ENCODE measurements around the gene DHRS4L2.
"Not testable (repeated sequence)": the region's sequence is repeated elsewhere in the genome, so short reads cannot be mapped to it uniquely, and the experiment has no call there.

Gene DHRS4L2

GRCh38 chr14:23988607-23989363, at the start of gene DHRS4L2:
Gene DHRS4L2, plus strand, starts transcription at chr14:23988929. Its CDS starts 19 bp downstream, at chr14:23988948.
- DNase-seq (ENCODE audit: low spot score): peak; percentile 52

DNA sequence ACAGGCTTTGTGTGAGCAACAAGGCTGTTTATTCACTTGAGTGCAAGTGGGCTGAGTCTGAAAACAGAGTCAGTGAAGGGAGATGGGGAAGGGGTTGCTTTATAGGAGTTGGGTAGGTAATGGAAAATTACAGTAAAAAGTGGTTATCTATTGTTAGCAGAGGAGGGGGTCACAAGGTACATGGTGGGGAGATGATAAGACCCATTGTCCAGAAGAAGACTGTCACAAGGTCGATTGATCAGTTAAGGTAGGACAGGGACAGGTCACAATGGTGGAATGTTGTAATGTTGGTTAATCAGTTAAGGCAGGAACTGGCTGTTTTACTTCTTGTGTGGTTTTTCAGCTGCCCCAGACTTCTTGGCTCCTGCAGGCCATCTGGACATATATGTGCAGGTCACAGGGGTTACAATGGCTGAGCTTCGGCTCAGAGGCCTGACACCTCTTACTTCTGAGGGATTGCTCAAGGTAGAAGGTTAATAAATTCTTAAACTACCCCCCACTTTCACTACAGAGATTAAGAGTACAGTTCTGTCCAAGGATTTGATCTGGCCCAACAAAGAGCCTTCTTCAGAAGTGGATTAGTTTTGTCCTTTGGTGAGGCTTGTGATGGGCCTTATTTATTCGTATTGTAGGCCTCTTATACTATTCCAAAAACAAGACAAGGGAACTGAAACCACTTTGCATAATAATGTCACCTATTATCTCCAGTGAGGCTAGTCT, 49.0 kb upstream of the DHRS4L2 start:
- DNase-seq (ENCODE audit: low spot score): no peak

DNA sequence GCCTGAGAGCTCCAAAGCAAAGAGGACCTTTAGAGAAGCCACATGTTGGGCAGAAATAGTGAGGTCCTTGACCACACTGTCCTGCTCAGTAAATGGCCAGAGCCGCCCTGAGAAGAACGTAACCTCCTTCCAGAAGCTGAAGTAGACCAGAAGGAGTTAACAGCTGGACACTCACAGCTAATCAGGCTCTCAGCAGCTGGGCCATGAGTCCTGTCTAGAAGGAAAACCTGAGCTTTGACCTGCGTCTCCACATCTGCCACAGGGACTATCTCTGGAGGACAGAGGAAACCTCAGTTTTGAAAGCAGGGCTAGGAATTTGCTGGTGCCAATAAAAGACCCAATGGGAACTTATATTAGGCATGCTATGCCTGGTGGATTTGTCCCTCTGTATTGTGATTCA, 47.5 kb upstream of the DHRS4L2 start:
- DNase-seq (ENCODE audit: low spot score): no peak

- DNase-seq (ENCODE audit: low spot score): no peak
These were observed 47.1 kb upstream of the DHRS4L2 start for GRCh38 chr14:23941669-23942068.

DNA sequence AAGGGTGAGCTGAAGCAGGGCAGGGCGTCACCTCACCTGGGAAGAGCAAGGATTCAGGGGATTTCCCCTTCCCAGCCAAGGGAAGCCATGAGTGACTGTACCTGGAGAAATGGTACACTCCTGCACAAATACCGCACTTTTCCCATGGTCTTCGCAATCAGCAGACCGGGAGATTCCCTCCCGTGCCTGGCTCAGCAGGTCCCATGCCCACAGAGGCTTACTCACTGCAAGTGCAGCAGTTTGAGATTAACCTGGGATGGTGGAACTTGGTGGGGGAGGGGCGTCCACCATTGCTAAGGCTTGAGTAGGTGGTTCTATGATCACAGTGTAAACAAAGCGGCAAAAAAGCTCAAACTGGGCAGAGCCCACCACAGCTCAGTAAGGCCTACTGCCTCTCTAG, 46.1 kb upstream of the DHRS4L2 start:
- no peak for DNase-seq (ENCODE audit: low spot score)

- DNase-seq (ENCODE audit: low spot score): not testable (repeated sequence)
These were observed 39.7 kb upstream of the DHRS4L2 start for GRCh38 chr14:23949069-23949468.

DNA sequence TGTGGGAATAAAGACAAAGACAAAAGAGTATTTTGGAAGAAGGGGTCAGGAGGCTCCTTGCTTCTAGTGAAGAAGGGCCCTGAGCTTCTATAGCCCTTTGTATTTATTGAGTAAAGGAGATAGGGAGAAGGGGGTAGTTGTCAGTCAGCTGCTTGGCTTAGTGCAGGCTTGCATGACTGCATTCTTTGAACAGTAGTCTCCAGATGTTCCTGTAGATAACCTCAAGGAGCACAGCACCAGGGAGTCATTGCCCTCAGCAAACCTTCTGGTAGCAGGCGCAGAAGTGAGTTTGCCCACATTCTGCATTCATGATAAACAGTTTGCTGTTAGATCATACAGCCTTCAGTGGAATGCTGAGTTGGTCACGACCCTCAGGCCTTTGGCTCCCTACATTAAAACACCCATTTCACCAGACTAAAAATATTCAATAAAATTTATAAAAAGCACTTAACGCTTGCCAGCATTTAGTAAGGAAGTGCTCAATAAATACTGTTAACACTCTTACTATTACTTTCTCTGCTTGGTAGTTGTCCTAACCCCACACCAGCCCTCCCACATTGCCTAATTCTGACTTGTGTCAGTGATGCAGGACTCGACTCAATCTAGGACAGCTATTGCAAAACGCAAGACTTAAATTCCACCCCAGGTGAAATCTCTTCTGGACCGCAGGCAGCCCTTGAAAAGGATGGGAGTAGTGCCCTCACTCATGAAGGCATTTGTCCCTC, 38.2 kb upstream of the DHRS4L2 start:
- DNase-seq (ENCODE audit: low spot score): no peak

DNA sequence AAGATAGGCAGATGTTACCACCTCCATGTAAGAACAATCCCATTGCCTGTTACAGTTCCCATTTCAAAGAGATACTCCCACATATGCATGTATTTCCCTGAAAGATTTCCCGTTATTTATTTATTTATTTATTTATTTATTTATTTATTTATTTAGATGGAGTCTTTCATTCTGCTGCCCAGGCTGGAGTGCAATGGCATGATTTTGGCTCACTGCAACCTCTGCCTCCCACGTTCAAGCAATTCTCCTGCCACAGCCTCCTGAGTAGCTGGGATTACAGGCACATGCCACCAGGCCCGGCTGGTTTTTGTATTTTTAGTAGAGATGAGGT, 37.6 kb upstream of the DHRS4L2 start:
- not testable (repeated sequence) for DNase-seq (ENCODE audit: low spot score)

DNA sequence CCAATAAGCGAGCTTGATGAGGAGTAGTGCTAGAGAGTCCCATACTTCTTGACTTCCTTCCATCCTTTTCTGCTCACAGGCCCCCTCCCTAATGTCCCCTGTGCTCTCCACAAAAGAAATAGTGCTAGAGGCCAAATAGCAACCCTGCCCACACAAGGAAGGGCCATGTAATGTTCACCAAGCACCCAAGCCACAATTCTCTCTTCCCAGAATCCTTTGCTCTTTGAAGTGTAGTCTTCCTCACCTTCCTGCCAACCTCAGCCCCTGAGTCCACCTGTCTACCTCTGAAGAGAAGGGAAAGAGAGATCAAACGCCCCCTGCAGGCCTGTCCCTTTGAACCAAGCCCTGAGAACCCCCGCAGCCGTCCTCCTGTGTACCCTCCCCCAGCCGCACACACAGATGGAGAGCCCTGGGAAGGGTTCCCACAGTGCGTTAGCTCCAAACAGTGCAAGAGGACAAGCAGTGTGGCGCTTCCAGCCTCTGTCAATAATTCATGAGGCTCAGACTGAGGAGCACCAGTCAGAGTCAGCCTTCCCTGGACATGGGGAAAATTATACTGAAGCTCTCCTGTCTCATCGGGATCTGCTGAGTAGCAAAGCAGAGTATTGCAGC, 37.0 kb upstream of the DHRS4L2 start:
- DNase-seq (ENCODE audit: low spot score): no peak

DNA sequence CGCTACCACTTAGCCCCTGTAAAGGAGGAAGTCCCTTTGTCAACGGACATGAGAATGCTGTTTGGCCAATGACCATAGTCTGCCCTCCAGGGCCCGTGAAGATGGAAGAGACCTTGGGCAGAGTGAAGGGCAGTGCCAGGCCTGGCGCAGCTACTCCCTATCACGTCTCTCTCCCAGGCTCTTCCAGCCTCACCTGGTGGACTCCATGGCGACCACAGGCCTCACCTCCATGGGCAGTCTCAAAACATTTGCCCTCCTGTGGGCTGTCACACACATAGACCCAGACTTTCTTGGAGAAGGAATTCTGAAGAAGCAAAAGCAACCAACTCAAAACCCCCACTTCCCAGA, 35.6 kb upstream of the DHRS4L2 start:
- not testable (repeated sequence) for DNase-seq (ENCODE audit: low spot score)

DNA sequence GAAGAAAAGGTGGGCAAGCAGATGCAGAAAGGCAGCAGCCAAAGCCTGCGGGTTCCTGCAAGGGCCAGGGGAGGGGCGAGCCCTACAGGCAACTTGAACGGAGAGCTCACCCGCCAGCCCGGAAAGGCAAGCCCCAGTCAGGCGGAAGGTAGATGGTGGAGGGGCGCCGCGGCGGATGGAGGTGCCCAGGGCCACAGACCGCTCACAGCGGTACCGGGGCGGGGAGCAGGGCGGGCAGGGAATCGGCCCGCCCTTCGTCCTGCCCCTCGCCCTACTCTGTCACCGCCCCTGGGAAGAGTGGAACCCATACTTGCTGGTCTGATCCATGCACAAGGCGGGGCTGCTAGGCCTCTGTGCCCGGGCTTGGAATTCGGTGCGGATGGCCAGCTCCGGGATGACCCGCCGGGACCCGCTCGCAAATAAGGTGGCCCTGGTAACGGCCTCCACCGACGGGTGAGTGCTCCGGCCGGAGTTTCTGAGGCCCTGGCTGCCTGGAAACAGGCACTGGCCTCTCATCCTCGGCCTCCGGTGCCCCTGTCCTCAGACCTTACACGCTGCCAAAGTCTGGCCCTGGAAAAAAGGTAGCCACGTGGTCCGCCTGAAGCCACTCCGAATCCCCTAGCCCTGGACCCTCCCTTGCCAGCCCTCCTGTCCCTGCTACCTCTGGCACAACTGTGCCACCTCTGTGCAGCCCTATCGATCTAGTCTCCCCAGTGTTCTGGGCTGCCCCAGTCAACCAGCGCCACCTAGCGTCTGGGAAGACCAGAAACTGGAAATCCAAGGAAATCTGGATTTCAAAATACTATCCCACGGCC, 35.1 kb upstream of the DHRS4L2 start, which contains the start of gene DHRS4:
Gene DHRS4, plus strand, starts transcription at position 307 of the 815 bp plus-strand sequence. Its CDS starts 19 bp downstream, at position 326.
- peak; percentile 89 for DNase-seq (ENCODE audit: low spot score)

GRCh38 chr14:23954279-23954614, 34.5 kb upstream of the DHRS4L2 start:
- DNase-seq (ENCODE audit: low spot score): not testable (repeated sequence)

DNA sequence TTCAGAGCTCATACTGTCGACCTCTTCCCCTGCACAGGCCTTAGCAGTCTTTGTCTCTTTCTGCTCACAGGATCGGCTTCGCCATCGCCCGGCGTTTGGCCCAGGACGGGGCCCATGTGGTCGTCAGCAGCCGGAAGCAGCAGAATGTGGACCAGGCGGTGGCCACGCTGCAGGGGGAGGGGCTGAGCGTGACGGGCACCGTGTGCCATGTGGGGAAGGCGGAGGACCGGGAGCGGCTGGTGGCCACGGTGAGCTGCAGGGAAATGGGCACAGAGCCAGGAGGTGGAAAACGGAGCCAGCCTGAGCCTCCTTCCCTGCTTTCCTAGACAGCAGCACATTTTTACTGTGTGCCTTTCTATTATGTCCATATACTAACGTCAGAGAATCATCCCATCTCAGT, 33.8 kb upstream of the DHRS4L2 start:
- DNase-seq (ENCODE audit: low spot score): not testable (repeated sequence)

- DNase-seq (ENCODE audit: low spot score): not testable (repeated sequence)
These were observed 32.9 kb upstream of the DHRS4L2 start for GRCh38 chr14:23955811-23956210.

DNA sequence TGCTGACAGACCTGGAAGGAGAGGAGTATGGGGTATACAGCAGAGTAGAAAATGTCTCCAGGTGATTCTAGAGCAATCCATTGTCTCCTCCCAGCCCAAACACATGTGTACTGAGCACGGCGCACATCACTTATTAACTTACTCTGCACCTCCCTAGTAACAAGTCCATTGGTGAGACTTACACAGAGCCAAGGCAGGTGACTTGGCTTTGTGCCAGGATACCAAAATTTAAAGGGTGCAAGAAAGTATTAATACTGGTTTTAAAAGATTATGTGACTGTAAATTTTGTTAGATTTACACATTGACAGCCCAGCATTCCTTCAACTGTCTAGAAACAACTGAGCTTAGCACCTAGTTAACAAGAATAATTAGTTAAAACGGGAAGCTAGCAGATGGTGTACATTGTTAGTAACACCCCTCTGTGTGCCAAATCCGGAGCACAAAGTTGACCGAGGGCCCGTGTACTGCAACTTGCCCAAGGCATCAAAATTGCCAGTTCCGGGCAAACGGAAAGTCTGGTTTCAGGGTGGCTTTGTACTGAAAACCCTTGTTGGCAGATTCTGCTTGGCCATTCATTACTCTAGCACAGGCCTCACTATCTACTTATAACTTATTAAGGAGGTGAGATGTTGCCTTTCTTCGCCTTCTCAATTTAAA, 30.7 kb upstream of the DHRS4L2 start:
- not testable (repeated sequence) for DNase-seq (ENCODE audit: low spot score)

DNA sequence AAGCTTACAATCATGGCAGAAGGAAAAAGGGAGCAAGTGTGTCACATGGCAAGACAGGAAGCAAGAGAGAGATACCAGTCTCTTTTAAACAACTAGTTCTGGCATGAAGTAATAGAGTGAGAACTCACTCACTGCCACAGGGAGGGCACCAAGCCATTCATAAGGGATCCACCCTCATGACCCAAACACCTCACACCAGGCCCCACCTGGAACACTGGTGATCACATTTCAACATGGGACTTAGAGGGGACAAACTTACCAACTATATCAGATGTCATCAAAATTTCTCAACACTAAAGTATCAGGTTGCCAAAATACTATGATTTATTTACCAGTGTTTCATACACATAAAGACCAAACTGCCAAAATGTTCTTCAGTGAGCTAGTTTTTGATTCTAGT, 27.8 kb upstream of the DHRS4L2 start:
- not testable (repeated sequence) for DNase-seq (ENCODE audit: low spot score)

DNA sequence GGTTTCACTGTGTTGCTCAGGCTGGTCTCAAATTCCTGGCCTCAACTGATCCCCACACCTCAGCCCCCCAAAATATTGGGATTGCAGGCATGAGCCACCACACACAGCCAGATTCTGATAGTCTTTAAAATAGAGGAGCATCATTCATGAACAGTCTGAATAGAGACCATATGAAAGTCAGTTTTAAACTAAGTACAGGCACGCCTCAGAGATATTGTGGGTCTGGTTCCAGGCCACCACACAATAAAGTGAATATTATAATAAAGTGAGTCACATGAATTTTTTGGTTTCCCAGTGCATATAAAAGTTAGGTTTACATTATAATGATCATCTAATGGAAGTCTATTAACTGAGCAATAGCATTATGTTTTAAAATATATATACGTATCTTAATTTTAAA, 27.0 kb upstream of the DHRS4L2 start:
- DNase-seq (ENCODE audit: low spot score): not testable (repeated sequence)

- not testable (repeated sequence) for DNase-seq (ENCODE audit: low spot score)
These were observed 19.6 kb upstream of the DHRS4L2 start for GRCh38 chr14:23969130-23969480.

DNA sequence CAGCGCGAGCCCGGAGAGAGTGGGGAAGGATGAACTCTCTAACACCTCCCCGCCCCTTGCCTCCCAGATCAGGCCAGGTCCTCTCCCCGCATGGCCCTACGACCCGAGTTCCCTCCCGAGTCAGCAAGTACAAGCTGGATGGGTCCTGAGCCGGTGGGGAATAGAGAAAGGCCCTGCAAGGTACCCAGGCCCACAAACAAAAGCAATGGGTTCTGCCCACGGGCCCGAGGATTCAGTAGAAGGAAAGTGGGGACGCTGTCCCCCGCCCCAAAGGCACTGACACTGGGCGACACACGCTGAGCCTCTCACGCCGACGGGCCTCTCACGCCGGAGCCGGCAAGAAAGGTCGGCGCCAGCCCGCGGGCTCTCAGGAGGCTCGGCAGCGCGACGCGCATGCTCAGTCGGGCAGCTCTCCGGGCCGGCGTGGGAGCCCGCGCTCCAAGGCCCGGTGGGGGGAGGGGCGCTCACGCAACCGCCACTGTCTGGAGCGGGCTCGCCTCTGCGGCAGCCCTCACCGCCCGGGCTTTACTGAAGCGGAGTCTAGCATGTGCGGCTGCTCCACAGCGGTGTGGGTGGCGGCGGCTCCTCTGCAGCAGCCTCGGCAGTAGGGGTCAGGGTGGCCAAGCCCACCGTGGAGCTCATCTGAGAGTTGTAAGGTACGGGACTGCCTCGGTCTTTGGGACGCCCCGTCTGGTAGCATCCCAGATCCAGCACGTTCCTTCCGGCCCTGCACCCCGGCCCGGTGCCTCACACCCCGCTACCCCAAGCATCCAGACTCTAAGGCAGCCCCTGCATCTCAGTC, 19.0 kb upstream of the DHRS4L2 start:
- DNase-seq (ENCODE audit: low spot score): not testable (repeated sequence)

DNA sequence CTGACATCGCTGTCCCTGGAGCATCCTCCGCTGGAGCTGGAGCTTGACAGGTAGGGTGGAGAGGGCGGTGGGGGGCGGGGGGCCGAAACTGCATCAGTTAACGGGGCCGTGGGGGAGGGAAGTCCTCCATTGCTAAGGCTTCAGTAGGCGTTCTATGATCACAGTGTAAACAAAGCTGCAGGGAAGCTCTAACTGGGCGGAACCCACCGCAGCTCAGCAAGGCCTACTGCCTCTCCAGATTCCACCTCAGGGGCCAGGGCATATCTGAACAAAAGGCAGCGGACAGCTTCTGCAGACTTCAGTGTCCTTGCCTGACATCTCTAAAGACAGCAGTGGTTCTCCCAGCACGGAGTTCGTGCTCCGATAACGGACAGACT, 18.5 kb upstream of the DHRS4L2 start:
- not testable (repeated sequence) for DNase-seq (ENCODE audit: low spot score)
